ENCODE results near the gene NPHS1. TPM values are rescaled to one million over a fixed set of nuclear protein-coding genes. Genes with fewer than 3 reads are reported as not detected.
A peak's percentile ranks its signal among the peaks of the same experiment; 100 is the strongest.

The NPHS1 gene
- polyA plus RNA-seq, 3 donors = not detected

DNA sequence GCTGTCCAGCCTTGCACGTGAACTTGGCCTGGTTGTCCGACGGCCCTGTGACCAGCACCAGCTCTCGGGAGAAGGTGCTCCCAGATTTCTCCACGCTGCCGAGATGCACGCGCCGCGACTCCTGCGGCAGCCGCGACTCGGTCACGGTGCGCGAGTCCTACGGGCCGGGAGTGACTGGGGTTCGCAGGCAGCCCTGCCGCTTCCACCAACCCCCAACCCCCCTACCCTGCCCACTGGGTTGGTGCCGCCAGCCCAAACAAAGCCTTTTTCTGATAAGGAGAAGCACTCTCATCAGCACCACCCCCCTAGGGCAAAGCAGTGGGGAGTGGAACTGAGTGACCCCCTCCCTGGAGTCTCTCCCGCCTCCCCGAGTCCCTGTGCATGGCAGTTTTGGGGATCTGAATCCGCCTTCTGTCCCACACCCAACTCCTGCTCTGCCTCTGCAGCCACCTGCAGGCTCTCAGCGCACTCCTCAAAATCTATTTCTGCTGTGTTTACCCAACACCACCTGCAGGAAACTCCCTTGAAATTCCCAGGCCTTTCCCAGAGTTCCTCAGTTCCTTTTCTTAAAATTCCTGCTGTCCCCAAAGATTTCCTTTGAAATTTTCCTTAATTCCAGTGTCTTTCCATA is 6.2 kb downstream of the NPHS1 start:
- intact Hi-C loops (cut with micrococcal nuclease) = no loop called here
- Histone ChIP-seq H3K36me3 (replicated peaks in 1 of 2; ENCODE audit: control insufficient read depth in 1 of 2, insufficient read depth in 2 of 2, low read length in 2 of 2) (no peaks in the 10 kb centered on the region), H3K9me3 (replicated peaks in 1 of 2; ENCODE audit: control insufficient read depth in 1 of 2, insufficient read depth in 1 of 2, low read length in 2 of 2) (peaks cover 0 to 22% of the 10 kb centered on the region in 2 donors), H3K27me3 (ENCODE audit: control insufficient read depth in 2 of 2, insufficient read depth in 2 of 2, low read length in 2 of 2) (peaks cover 28 to 57% of the 10 kb centered on the region in 2 donors), H3K79me2 (ENCODE audit: insufficient read depth, low read length) (no peaks in the 10 kb centered on the region), H3K4me2 (replicated peaks; ENCODE audit: extremely low read depth, low read length, poor library complexity, severe bottlenecking) (no peak overlapping the region), H3K4me3 (replicated peaks in 1 of 3; ENCODE audit: low read depth in 2 of 3, low read length in 3 of 3) (no peak overlapping the region), H4K20me1 (ENCODE audit: insufficient read depth, low read length) (no peaks in the 10 kb centered on the region), H3K4me1 (ENCODE audit: control insufficient read depth in 1 of 2, insufficient read depth in 2 of 2, low read length in 2 of 2) (peaks cover 9 to 11% of the 10 kb centered on the region in 2 donors), H3K27ac (ENCODE audit: low read depth in 1 of 2, low read length in 2 of 2) (no peak overlapping the region), H3K9ac (ENCODE audit: insufficient read depth, low read length, poor library complexity, severe bottlenecking) (no peak overlapping the region), H2AFZ (ENCODE audit: insufficient read depth, low read depth, low read length, poor library complexity, severe bottlenecking) (no peak overlapping the region)
- no peak for DNase-seq
- Mint-ChIP-seq H3K27ac (no peak overlapping the region), H3K36me3 (peaks cover 4 to 5% of the 10 kb centered on the region in 2 donors), H3K4me3 (peak overlapping the region in 1 of 2 donors; percentile 82), H3K9me3 (peaks cover 0 to 19% (median 16%) of the 10 kb centered on the region in 7 donors), H3K4me1 (peaks cover 18% of the 10 kb centered on the region), H3K27me3 (ENCODE audit: low read depth in 3 of 3) (peaks cover 53 to 74% (median 60%) of the 10 kb centered on the region in 3 donors)
- TF ChIP-seq, protein P1, sequence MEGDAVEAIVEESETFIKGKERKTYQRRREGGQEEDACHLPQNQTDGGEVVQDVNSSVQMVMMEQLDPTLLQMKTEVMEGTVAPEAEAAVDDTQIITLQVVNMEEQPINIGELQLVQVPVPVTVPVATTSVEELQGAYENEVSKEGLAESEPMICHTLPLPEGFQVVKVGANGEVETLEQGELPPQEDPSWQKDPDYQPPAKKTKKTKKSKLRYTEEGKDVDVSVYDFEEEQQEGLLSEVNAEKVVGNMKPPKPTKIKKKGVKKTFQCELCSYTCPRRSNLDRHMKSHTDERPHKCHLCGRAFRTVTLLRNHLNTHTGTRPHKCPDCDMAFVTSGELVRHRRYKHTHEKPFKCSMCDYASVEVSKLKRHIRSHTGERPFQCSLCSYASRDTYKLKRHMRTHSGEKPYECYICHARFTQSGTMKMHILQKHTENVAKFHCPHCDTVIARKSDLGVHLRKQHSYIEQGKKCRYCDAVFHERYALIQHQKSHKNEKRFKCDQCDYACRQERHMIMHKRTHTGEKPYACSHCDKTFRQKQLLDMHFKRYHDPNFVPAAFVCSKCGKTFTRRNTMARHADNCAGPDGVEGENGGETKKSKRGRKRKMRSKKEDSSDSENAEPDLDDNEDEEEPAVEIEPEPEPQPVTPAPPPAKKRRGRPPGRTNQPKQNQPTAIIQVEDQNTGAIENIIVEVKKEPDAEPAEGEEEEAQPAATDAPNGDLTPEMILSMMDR (IDR thresholded peaks at IDR 0.05) = no peak
- 6% methylated on average over 23 of the region's 26 CpGs for WGBS (ENCODE audit: insufficient coverage)

DNA sequence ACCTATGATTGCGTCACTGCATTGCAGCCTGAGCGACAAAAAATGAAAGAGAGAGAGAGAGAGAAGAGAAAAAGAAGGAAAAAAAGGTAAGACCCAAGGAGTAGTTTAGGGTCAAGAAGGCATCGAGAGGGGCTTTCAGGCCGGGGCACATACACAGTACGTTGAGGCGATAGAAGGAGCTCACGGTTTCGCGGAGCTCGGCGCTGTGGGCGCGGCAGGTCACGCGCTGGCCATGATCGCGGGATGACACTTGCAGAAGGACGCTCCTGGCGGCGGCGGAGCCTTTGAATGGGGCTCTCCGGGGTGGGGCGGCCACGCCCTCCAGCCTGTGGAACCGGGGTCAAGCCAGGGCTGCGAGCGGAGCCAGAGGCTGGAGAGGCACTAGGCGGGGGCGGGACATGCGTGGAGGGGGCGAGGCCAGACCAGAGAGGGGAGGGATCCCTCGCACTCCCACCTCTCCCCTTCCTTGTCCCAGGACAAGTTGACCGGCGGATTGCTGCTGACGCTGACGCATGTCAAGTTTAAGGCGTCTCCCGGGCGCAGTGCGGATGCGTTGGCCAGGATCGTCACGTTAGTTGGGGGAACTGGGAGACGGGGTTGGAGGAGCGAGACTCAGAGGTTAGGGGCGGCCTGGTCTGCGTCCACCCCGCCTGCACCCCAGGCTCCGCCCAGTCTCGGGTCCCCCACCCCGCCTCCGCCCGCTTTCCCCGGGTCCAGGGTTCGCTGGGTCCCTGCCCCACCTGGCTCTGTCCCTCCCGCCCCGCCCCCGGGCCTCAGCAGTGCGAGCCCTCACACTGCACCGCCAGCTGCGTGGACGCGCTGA is 6.9 kb downstream of the NPHS1 start:
- Histone ChIP-seq H3K4me3 (replicated peaks in 1 of 3; ENCODE audit: low read depth in 2 of 3, low read length in 3 of 3) (peak overlapping the region in 2 of 3 experiments; percentile 9 to 58), H3K27me3 (ENCODE audit: control insufficient read depth in 2 of 2, insufficient read depth in 2 of 2, low read length in 2 of 2) (peaks cover 28 to 50% of the 10 kb centered on the region in 2 donors), H4K20me1 (ENCODE audit: insufficient read depth, low read length) (no peaks in the 10 kb centered on the region), H3K4me1 (ENCODE audit: control insufficient read depth in 1 of 2, insufficient read depth in 2 of 2, low read length in 2 of 2) (peaks cover 9 to 11% of the 10 kb centered on the region in 2 donors), H3K9ac (ENCODE audit: insufficient read depth, low read length, poor library complexity, severe bottlenecking) (no peak overlapping the region), H2AFZ (ENCODE audit: insufficient read depth, low read depth, low read length, poor library complexity, severe bottlenecking) (peak overlapping the region; percentile 59), H3K36me3 (replicated peaks in 1 of 2; ENCODE audit: control insufficient read depth in 1 of 2, insufficient read depth in 2 of 2, low read length in 2 of 2) (no peaks in the 10 kb centered on the region), H3K27ac (ENCODE audit: low read depth in 1 of 2, low read length in 2 of 2) (no peak overlapping the region), H3K4me2 (replicated peaks; ENCODE audit: extremely low read depth, low read length, poor library complexity, severe bottlenecking) (peak overlapping the region; percentile 48), H3K79me2 (ENCODE audit: insufficient read depth, low read length) (no peaks in the 10 kb centered on the region), H3K9me3 (replicated peaks in 1 of 2; ENCODE audit: control insufficient read depth in 1 of 2, insufficient read depth in 1 of 2, low read length in 2 of 2) (peaks cover 0 to 22% of the 10 kb centered on the region in 2 donors)
- 6% methylated on average over 49 of the region's 63 CpGs for WGBS (ENCODE audit: insufficient coverage)
- Mint-ChIP-seq H3K36me3 (peaks cover 4 to 5% of the 10 kb centered on the region in 2 donors), H3K27me3 (ENCODE audit: low read depth in 3 of 3) (peaks cover 51 to 68% (median 55%) of the 10 kb centered on the region in 3 donors), H3K9me3 (peaks cover 0 to 20% (median 16%) of the 10 kb centered on the region in 7 donors), H3K27ac (peak overlapping the region in 1 of 7 donors; percentile 27), H3K4me3 (peak overlapping the region; percentile 73 to 92), H3K4me1 (peaks cover 18% of the 10 kb centered on the region)
- intact Hi-C loops (cut with micrococcal nuclease) = no loop called here
- TF ChIP-seq, protein P1 (IDR thresholded peaks at IDR 0.05) = no peak
- DNase-seq = no peak
